HepG2 (cell line): ENCODE data around the gene MRPL27. TPM values are rescaled to one million over a fixed set of nuclear protein-coding genes. Genes with fewer than 3 reads are reported as not detected.
A peak's percentile ranks its signal among the peaks of the same experiment; 100 is the strongest.

ENCODE experiments used
- CBX1 ChIP-seq: IDR thresholded peaks from one replicate; pipeline ENCODE4 v1.6.1; 2016; ENCODE audit warnings: antibody characterized with exemption, low read depth
- E2F1 ChIP-seq: sonication (generic); formaldehyde crosslinking; IDR thresholded peaks from 2 replicates; pipeline ENCODE4 v1.5.0; 2020; ENCODE audit warnings: missing genetic modification reagents
- EHMT2 ChIP-seq: fragments of 200-600 bp; sonication (generic); IDR thresholded peaks from 2 replicates; pipeline ENCODE4 v1.7.0; 2017; ENCODE audit warnings: antibody characterized with exemption, low read depth, low read length, borderline replicate concordance
- GLI4 ChIP-seq: sonication (generic); formaldehyde crosslinking; IDR thresholded peaks from 2 replicates; pipeline ENCODE4 v1.5.1; 2020; ENCODE audit warnings: missing genetic modification reagents, mild to moderate bottlenecking, moderate library complexity, borderline replicate concordance
- HMG20A ChIP-seq: IDR thresholded peaks from 2 replicates; pipeline ENCODE4 v1.6.1; 2016; ENCODE audit warnings: borderline replicate concordance
- MTF2 ChIP-seq: sonication (generic); formaldehyde crosslinking; IDR thresholded peaks from 2 replicates; pipeline ENCODE4 v1.5.0; 2020; ENCODE audit warnings: missing genetic modification reagents, borderline replicate concordance
- NR2F6 ChIP-seq, 2 experiments: IDR thresholded peaks; 2 replicates each; pipeline ENCODE4 v1.6.1; 2016; ENCODE audit warnings: antibody characterized with exemption in 1 of 2, mild to moderate bottlenecking in 1 of 2
- REXO4 ChIP-seq: sonication (generic); formaldehyde crosslinking; IDR thresholded peaks from 2 replicates; pipeline ENCODE4 v1.8.0; 2022; ENCODE audit warnings: missing genetic modification reagents, mild to moderate bottlenecking, borderline replicate concordance
- SCMH1 ChIP-seq: sonication (generic); formaldehyde crosslinking; IDR thresholded peaks from 2 replicates; pipeline ENCODE4 v1.9.0; 2021; ENCODE audit warnings: missing genetic modification reagents, mild to moderate bottlenecking, borderline replicate concordance
- SIX4 ChIP-seq: sonication (generic); formaldehyde crosslinking; IDR thresholded peaks from 2 replicates; pipeline ENCODE4 v1.4.0; 2020; ENCODE audit warnings: missing genetic modification reagents
- SOX13 ChIP-seq, 3 experiments: fragments of 450-650 bp in 1 of 3; sonication (generic) in 1 of 3; formaldehyde crosslinking in 1 of 3; IDR thresholded peaks in 2 of 3; conservative IDR thresholded peaks in 1 of 3; 2 replicates each; pipeline versions ENCODE4 v1.5.0 to v1.6.1; 2016 to 2020; ENCODE audit warnings: antibody characterized with exemption in 1 of 3, mild to moderate bottlenecking in 1 of 3, missing compliant biosample characterization in 1 of 3, missing genetic modification reagents in 1 of 3, moderate library complexity in 1 of 3
- SRY ChIP-seq: sonication (generic); formaldehyde crosslinking; IDR thresholded peaks from 2 replicates; pipeline ENCODE4 v1.8.0; 2022; ENCODE audit warnings: mild to moderate bottlenecking, missing genetic modification reagents
- TAF1 ChIP-seq: sonication (generic); formaldehyde crosslinking; IDR thresholded peaks from 2 replicates; pipeline ENCODE4 v1.4.0; 2020; ENCODE audit warnings: missing genetic modification reagents
- ZNF282 ChIP-seq: fragments of 450-650 bp; IDR thresholded peaks from 2 replicates; pipeline ENCODE4 v1.6.1; 2018; ENCODE audit not compliant: partially characterized antibody
- ZNF44 ChIP-seq: sonication (generic); formaldehyde crosslinking; IDR thresholded peaks from 2 replicates; pipeline ENCODE4 v1.5.1; 2020; ENCODE audit warnings: mild to moderate bottlenecking, missing genetic modification reagents
- ZNF558 ChIP-seq: sonication (generic); formaldehyde crosslinking; IDR thresholded peaks from 2 replicates; pipeline ENCODE4 v1.9.0; 2022; ENCODE audit warnings: mild to moderate bottlenecking, missing genetic modification reagents, borderline replicate concordance
- ZNF572 ChIP-seq: sonication (generic); formaldehyde crosslinking; IDR thresholded peaks from 2 replicates; pipeline ENCODE4 v1.5.1; 2020; ENCODE audit warnings: mild to moderate bottlenecking, missing genetic modification reagents
- ZNF576 ChIP-seq: sonication (generic); formaldehyde crosslinking; IDR thresholded peaks from 2 replicates; pipeline ENCODE4 v1.4.0; 2020; ENCODE audit warnings: mild to moderate bottlenecking, missing genetic modification reagents
- ZNF891 ChIP-seq: sonication (generic); formaldehyde crosslinking; IDR thresholded peaks from 2 replicates; pipeline ENCODE4 v1.5.0; 2020; ENCODE audit warnings: mild to moderate bottlenecking, missing genetic modification reagents
- polyA plus RNA-seq, 8 experiments: library from polyadenylated mRNA; depleted of rRNA in 3 of 8; stranded (reverse) in 7 of 8; unstranded in 1 of 8; fragments of >200 nt; fragmentation: Illumina TruSeq in 4 of 8; extraction: Trizol in 4 of 8; gene quantifications; 2 replicates each; pipeline versions ENCODE4 v1.2.1 to v1.2.3, GENCODE V29; 2011 to 2016; ENCODE audit warnings: low read depth in 4 of 8, missing spikeins in 1 of 8, mixed read lengths in 1 of 8; ENCODE audit not compliant: insufficient read depth in 1 of 8
- total RNA-seq, 5 experiments: library from RNA; depleted of rRNA; stranded (reverse); fragments of >200 nt; fragmentation: Illumina TruSeq; extraction: Trizol; gene quantifications; 2 replicates each; pipeline ENCODE4 v1.2.3, GENCODE V29; 2016; ENCODE audit warnings: low read depth in 1 of 5
- TF ChIP-seq, protein P1 (sequence below): sonication (generic); formaldehyde crosslinking; IDR thresholded peaks from 2 replicates; pipeline ENCODE4 v1.5.0; 2020; ENCODE audit warnings: missing genetic modification reagents
- TF ChIP-seq, protein P2 (sequence below): sonication (generic); formaldehyde crosslinking; IDR thresholded peaks from 2 replicates; pipeline ENCODE4 v1.8.0; 2022; ENCODE audit warnings: mild to moderate bottlenecking, missing genetic modification reagents
- TF ChIP-seq, protein P3 (sequence below): sonication (generic); formaldehyde crosslinking; IDR thresholded peaks from 2 replicates; pipeline ENCODE4 v1.4.0; 2020; ENCODE audit warnings: mild to moderate bottlenecking, missing genetic modification reagents

MRPL27 gene
- total and polyA plus RNA-seq, 2 of the 13 experiments (the other 11 are each of a cell fraction or from before 2014, with no cell fraction given): 137 to 217 TPM

DNA sequence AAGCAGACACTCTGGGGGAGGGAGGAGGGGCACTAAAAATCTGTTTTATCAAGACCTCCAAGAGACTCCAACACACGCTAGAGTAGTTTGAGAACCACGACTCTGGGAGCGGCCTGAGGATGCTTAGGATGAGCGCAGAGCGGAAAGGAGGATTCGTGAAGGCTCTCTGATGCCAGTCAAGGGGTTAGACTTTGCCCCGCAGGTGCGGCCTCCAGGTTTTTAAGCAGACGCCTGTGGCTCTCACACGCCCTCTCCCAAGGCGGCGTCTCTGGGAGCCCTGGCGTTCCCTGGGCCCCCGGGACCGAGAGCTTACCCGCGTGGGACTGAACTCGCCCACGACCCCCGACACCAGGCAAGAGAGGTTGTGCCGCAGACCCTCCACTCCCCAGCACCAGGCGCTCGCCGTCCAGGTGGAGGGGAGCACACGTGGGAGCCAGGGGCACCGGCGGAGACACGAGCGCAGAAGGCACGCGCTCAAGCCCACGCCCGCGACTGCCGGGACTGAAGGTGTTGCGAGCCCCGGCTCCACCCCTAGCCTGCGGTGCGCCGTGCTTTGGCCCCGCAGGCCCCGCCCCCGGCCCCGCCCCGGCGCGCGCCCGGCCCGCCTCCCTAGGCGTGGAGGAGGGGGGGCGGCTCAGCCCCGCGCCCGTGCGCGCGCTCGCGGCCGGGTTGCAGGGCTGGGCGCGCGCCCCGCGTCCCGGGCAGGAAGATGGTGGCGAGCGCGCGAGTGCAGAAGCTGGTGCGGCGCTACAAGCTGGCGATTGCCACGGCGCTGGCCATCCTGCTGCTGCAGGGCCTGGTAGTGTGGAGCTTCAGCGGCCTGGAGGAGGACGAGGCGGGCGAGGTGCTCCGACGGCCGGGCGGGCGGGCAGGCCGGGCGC, 27.3 kb downstream of the MRPL27 start, which contains the start of gene XYLT2 (continued):
- TF ChIP-seq ZNF576 (CRISPR knock-in tag) (no peak), GLI4 (CRISPR knock-in tag) (no peak), ZNF558 (CRISPR knock-in tag) (peak; percentile 70; the same call in 1 of the 2 replicates), SIX4 (CRISPR knock-in tag) (no peak), E2F1 (CRISPR knock-in tag) (peak; percentile 34; the same call in 1 of the 2 replicates), MTF2 (CRISPR knock-in tag) (no peak), SRY (CRISPR knock-in tag) (0 out of 2 replicates have a peak, but pooled peaks have one; percentile 22), NR2F6 (IDR thresholded peaks at IDR 0.05) (no peak), NR2F6 (CRISPR knock-in tag; IDR thresholded peaks at IDR 0.05) (no peak), HMG20A (CRISPR knock-in tag) (no peak), EHMT2 (no peak), ZNF891 (peak; percentile 84; the same call in 1 of the 2 replicates), ZNF572 (CRISPR knock-in tag) (peak; percentile 79; the same call in 1 of the 2 replicates), ZNF282 (no peak), TAF1 (CRISPR knock-in tag) (peak; percentile 70), SOX13 (IDR thresholded peaks at IDR 0.05) (no peak), SOX13 (CRISPR knock-in tag; conservative IDR thresholded peaks at IDR 0.05 in 1 of 2, IDR thresholded peaks at IDR 0.05 in 1 of 2) (no peak), ZNF44 (CRISPR knock-in tag) (no peak), SCMH1 (CRISPR knock-in tag) (no peak), REXO4 (CRISPR knock-in tag) (no peak), CBX1 (no peak)
- TF ChIP-seq, protein P1, sequence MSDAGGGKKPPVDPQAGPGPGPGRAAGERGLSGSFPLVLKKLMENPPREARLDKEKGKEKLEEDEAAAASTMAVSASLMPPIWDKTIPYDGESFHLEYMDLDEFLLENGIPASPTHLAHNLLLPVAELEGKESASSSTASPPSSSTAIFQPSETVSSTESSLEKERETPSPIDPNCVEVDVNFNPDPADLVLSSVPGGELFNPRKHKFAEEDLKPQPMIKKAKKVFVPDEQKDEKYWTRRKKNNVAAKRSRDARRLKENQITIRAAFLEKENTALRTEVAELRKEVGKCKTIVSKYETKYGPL: no peak
- TF ChIP-seq, protein P2, sequence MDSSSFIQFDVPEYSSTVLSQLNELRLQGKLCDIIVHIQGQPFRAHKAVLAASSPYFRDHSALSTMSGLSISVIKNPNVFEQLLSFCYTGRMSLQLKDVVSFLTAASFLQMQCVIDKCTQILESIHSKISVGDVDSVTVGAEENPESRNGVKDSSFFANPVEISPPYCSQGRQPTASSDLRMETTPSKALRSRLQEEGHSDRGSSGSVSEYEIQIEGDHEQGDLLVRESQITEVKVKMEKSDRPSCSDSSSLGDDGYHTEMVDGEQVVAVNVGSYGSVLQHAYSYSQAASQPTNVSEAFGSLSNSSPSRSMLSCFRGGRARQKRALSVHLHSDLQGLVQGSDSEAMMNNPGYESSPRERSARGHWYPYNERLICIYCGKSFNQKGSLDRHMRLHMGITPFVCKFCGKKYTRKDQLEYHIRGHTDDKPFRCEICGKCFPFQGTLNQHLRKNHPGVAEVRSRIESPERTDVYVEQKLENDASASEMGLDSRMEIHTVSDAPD (CRISPR knock-in tag): no peak
- TF ChIP-seq, protein P3, sequence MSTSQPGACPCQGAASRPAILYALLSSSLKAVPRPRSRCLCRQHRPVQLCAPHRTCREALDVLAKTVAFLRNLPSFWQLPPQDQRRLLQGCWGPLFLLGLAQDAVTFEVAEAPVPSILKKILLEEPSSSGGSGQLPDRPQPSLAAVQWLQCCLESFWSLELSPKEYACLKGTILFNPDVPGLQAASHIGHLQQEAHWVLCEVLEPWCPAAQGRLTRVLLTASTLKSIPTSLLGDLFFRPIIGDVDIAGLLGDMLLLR (CRISPR knock-in tag): peak; percentile 81
